B cell (primary cell): ENCODE measurements around the gene NPTX2. TPM values are rescaled to one million over a fixed set of nuclear protein-coding genes. Genes with fewer than 3 reads are reported as not detected.

ENCODE experiments used
- ATAC-seq: fragments of 200-7000 bp; cut with Tn5 transposase; one replicate; pipeline ENCODE4 v1.10.0; 2021; ENCODE audit warnings: low read depth, mild to moderate bottlenecking, moderate number of reproducible peaks, moderate library complexity
- CTCF ChIA-PET: fragments of 350-600 bp; sonication (Branson Sonifier 250); formaldehyde crosslinking; loops from one replicate; lab custom pipeline; 2021; ENCODE audit warnings: antibody characterized with exemption, inconsistent platforms; lab: Charles Lee
- POLR2A ChIA-PET: fragments of 350-600 bp; sonication (Branson Sonifier 250); formaldehyde crosslinking; loops from one replicate; lab custom pipeline; 2021; ENCODE audit warnings: antibody characterized with exemption; lab: Charles Lee
- DNase-seq: peaks from one replicate; pipeline ENCODE4 v3.0.0; 2013
- H2AFZ ChIP-seq: 2 replicates; pipeline ENCODE4 v1.6.1; 2012; ENCODE audit warnings: mild to moderate bottlenecking, low read depth, low read length; ENCODE audit not compliant: insufficient read depth, poor library complexity, severe bottlenecking
- H3K27ac ChIP-seq, 2 donors: 1 replicate in 1 of 2; 2 replicates in 1 of 2; pipeline ENCODE4 v1.5.1; 2012 to 2013; ENCODE audit warnings: low read length in 2 of 2, mild to moderate bottlenecking in 2 of 2, moderate library complexity in 1 of 2
- H3K27me3 ChIP-seq, 4 experiments: fragments of 200-600 bp in 1 of 4; sonication (generic) in 1 of 4; replicated peaks in 1 of 4; 1 replicate in 2 of 4; 2 replicates in 2 of 4; pipeline versions ENCODE4 v1.6.1 to v1.7.0; 2013 to 2016; ENCODE audit warnings: low read length in 3 of 4, mild to moderate bottlenecking in 2 of 4, mixed read lengths in 1 of 4, moderate library complexity in 1 of 4; ENCODE audit not compliant: insufficient read depth in 4 of 4, control insufficient read depth in 3 of 4; ENCODE audit errors: control extremely low read depth in 1 of 4
- H3K36me3 ChIP-seq, 2 experiments: replicated peaks in 1 of 2; 1 replicate in 1 of 2; 2 replicates in 1 of 2; pipeline versions ENCODE4 v1.6.1 to v1.7.1; 2013; ENCODE audit warnings: low read length in 1 of 2; ENCODE audit not compliant: insufficient read depth in 2 of 2, control insufficient read depth in 1 of 2; ENCODE audit errors: control extremely low read depth in 1 of 2, extremely low read depth in 1 of 2
- H3K4me1 ChIP-seq, 2 donors: fragments of 200-600 bp in 1 of 2; sonication (generic) in 1 of 2; 1 replicate in 1 of 2; 2 replicates in 1 of 2; pipeline versions ENCODE4 v1.5.1 to v1.6.1; 2013 to 2017; ENCODE audit warnings: low read length in 2 of 2; ENCODE audit not compliant: control insufficient read depth in 2 of 2, insufficient read depth in 2 of 2
- H3K4me2 ChIP-seq: replicated peaks from 2 replicates; pipeline ENCODE3; 2012; ENCODE audit warnings: mild to moderate bottlenecking, low read depth, low read length; ENCODE audit not compliant: poor library complexity, severe bottlenecking
- H3K4me3 ChIP-seq, 5 experiments: fragments of 200-600 bp in 1 of 5; sonication (generic) in 1 of 5; 1 replicate in 3 of 5; 2 replicates in 2 of 5; pipeline versions ENCODE4 v1.5.1 to v1.7.0; 2011 to 2016; ENCODE audit warnings: low read length in 4 of 5, mild to moderate bottlenecking in 4 of 5, low read depth in 2 of 5, control low read depth in 1 of 5, moderate library complexity in 1 of 5; ENCODE audit not compliant: insufficient read depth in 1 of 5; ENCODE audit errors: control extremely low read depth in 1 of 5, extremely low read depth in 1 of 5
- H3K79me2 ChIP-seq: fragments of 200-600 bp; sonication (generic); one replicate; pipeline ENCODE4 v1.6.0; 2016; ENCODE audit warnings: low read length; ENCODE audit not compliant: control insufficient read depth, insufficient read depth
- H3K9ac ChIP-seq: fragments of 200-600 bp; sonication (generic); 2 replicates; pipeline ENCODE4 v1.6.1; 2017; ENCODE audit warnings: mild to moderate bottlenecking, low read length, moderate library complexity
- H3K9me3 ChIP-seq, 3 donors: one replicate each; pipeline versions ENCODE4 v1.6.1 to v1.7.1; 2013; ENCODE audit warnings: low read length in 2 of 3; ENCODE audit not compliant: control insufficient read depth in 2 of 3, insufficient read depth in 1 of 3; ENCODE audit errors: control extremely low read depth in 1 of 3
- H4K20me1 ChIP-seq: 2 replicates; pipeline ENCODE4 v1.6.0; 2012; ENCODE audit warnings: mild to moderate bottlenecking, low read length; ENCODE audit not compliant: insufficient read depth, control insufficient read depth, poor library complexity, severe bottlenecking
- H3K27ac Mint-ChIP-seq: one replicate; pipeline ENCODE4 v1.8.0; 2021; ENCODE audit warnings: mixed read lengths
- H3K27me3 Mint-ChIP-seq: one replicate; pipeline ENCODE4 v1.8.0; 2021; ENCODE audit warnings: mixed read lengths
- H3K4me1 Mint-ChIP-seq: one replicate; pipeline ENCODE4 v1.8.0; 2021; ENCODE audit warnings: mixed read lengths
- H3K4me3 Mint-ChIP-seq: one replicate; pipeline ENCODE4 v1.8.0; 2021; ENCODE audit warnings: mixed read lengths
- H3K9me3 Mint-ChIP-seq: one replicate; pipeline ENCODE4 v1.8.0; 2022; ENCODE audit warnings: mixed read lengths; ENCODE audit not compliant: insufficient read depth
- CTCF ChIP-seq: fragments of 200-600 bp; IDR thresholded peaks from one replicate; pipeline ENCODE4 v1.8.0; 2022; ENCODE audit warnings: antibody characterized with exemption, mild to moderate bottlenecking
- EZH2 ChIP-seq: IDR thresholded peaks from 2 replicates; pipeline ENCODE4 v1.6.1; 2012; ENCODE audit warnings: borderline replicate concordance, low read depth, mild to moderate bottlenecking, moderate library complexity, low read length; ENCODE audit not compliant: insufficient read depth, poor library complexity, severe bottlenecking
- WGBS: methylation state at CpG from one replicate; pipeline ENCODE4 v1.1.5; 2013; ENCODE audit warnings: missing lambda C conversion rate; ENCODE audit not compliant: insufficient coverage; 5-methylcytosine and 5-hydroxymethylcytosine counted together
- intact Hi-C: fragments of 100-400 bp; cut with micrococcal nuclease; formaldehyde crosslinking; loops from one replicate; pipeline ENCODE4 v1.10.0; 2022
- polyA plus RNA-seq: library from polyadenylated mRNA; depleted of rRNA; stranded (reverse); fragments of >200 nt; gene quantifications from 2 replicates; pipeline ENCODE4 v1.2.3, GENCODE V29; 2012
- total RNA-seq, 2 donors: library from RNA; stranded (reverse); fragments of 120-200 nt in 1 of 2; gene quantifications; 1 replicate in 1 of 2; 2 replicates in 1 of 2; pipeline versions ENCODE4 v1.2.3 to v1.2.4, GENCODE V29; 2013 to 2022

Gene NPTX2
- total and polyA plus RNA-seq, 2 donors (not counting 1 experiment from before 2014, with no cell fraction given), result not detected

- TF ChIP-seq CTCF (no peak), EZH2 (no peak)
- ChIA-PET POLR2A (no interaction called here), CTCF (no interaction called here)
- H4K20me1 ChIP-seq, result no peaks in the 10 kb centered on the region
- peaks cover 52% of the 10 kb centered on the region for H3K27me3 Mint-ChIP-seq
- H3K4me1 Mint-ChIP-seq, result peaks cover 2% of the 10 kb centered on the region
- no peak overlapping the region for H3K9ac ChIP-seq
- ATAC-seq, result no peak
- H3K4me1 ChIP-seq, result no peaks in the 10 kb centered on the region
- no peak for DNase-seq
- H3K9me3 Mint-ChIP-seq, result peaks cover 5% of the 10 kb centered on the region
- no peak overlapping the region for H3K27ac ChIP-seq
- H3K27ac Mint-ChIP-seq, result no peak overlapping the region
- no peak overlapping the region for H3K4me3 Mint-ChIP-seq
- intact Hi-C loops, result no loop called here
- H3K9me3 ChIP-seq, result peaks cover 0 to 9% (median 0%) of the 10 kb centered on the region in 3 donors
- no peak overlapping the region for H3K4me3 ChIP-seq
- no peak overlapping the region for H2AFZ ChIP-seq
- no peak overlapping the region for H3K4me2 ChIP-seq
- H3K36me3 ChIP-seq, result no peaks in the 10 kb centered on the region
- H3K27me3 ChIP-seq, result peaks cover 0 to 31% (median 8%) of the 10 kb centered on the region in 4 experiments
- WGBS, result 98% methylated on average over 7 of the region's 14 CpGs
- no peaks in the 10 kb centered on the region for H3K79me2 ChIP-seq
Measured at GRCh38 chr7:98613601-98614425, 3.3 kb upstream of the NPTX2 start.

- Histone ChIP-seq H2AFZ (no peak overlapping the region), H4K20me1 (no peaks in the 10 kb centered on the region), H3K4me2 (peak overlapping the region; percentile 40), H3K36me3 (no peaks in the 10 kb centered on the region), H3K4me3 (no peak overlapping the region), H3K4me1 (no peaks in the 10 kb centered on the region), H3K27me3 (peaks cover 0 to 50% (median 8%) of the 10 kb centered on the region in 4 experiments), H3K79me2 (no peaks in the 10 kb centered on the region), H3K27ac (no peak overlapping the region), H3K9me3 (peaks cover 0 to 9% (median 0%) of the 10 kb centered on the region in 3 donors), H3K9ac (no peak overlapping the region)
- POLR2A ChIA-PET, result no interaction called here
- Mint-ChIP-seq H3K4me1 (peaks cover 2% of the 10 kb centered on the region), H3K4me3 (no peak overlapping the region), H3K27ac (no peak overlapping the region), H3K27me3 (peaks cover 61% of the 10 kb centered on the region), H3K9me3 (no peaks in the 10 kb centered on the region)
- WGBS, result 13% methylated on average over 67 of the region's 67 CpGs
- TF ChIP-seq CTCF (no peak), EZH2 (no peak)
- ATAC-seq (no peak), DNase-seq (no peak)
- CTCF ChIA-PET, result no interaction called here
- intact Hi-C loops, result no loop called here
Measured at GRCh38 chr7:98616381-98617050, 569 bp upstream of the NPTX2 start.
